Choroid plexus epithelial cell (primary cell): ENCODE measurements around the gene CASP4.

Experiments used
- DNase-seq: peaks from one replicate; pipeline ENCODE4 v3.0.0-alpha.2; 2010; ENCODE audit warnings: low read depth
- H3K4me3 ChIP-seq: 2 replicates; pipeline ENCODE4 v1.5.1; 2011; ENCODE audit warnings: low read depth, mild to moderate bottlenecking, control low read depth, low read length, moderate library complexity
- TF ChIP-seq, protein P1 (sequence below): conservative IDR thresholded peaks from 2 replicates; pipeline ENCODE4 v1.5.1; 2011; ENCODE audit warnings: low read depth, mild to moderate bottlenecking, control low read depth, inconsistent platforms, low read length, moderate library complexity

CASP4 gene

DNA sequence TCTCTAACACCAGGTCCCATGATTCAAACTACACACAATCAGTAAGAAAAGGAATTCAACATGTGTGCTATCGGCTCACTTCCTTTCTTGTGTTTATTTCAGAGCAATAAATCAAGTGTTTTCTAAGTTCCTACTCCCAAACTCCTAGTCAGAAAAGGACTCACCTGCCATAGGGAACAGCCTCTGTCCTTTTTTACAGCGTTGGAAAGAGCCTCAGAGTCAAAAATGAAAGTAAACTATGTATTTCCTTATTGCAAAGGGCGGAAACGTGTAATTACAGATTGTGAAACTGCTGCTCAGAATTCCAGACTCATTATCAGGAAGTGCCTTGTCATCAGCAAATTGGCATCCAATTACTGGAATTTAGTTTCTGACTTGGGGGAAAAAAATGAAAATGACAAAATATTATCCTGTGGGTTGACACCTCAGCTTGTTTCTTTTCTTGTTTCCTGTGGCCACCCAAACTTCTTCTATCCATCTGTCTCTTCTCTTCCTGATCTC, at the start of gene CASP4:
CASP4 (minus strand) TSS at position 220 of the 501 bp plus-strand sequence; CDS start at position 171, 49 bp downstream.
- H3K4me3 ChIP-seq = peak within 1 kb of the TSS; percentile 58
- peak; percentile 81 for DNase-seq

DNA sequence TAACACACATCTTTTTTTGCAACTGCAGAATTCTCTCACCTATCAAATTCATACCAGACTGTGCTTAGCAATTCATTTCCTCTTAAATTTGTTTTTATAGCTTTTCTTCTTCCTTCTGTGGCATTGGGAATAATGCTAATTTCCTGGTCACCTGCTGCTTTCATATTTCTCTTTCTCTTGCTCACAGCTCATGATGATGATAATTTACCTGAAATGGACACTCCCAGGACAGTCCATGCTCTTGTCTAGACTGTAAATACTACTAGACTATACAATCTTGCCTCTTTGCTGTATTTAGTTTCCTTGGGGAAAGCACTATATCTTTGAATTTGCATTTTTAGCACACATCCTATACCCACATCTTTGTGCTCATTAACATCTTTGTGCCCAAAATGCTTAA, 39.1 kb upstream of the CASP4 start:
- no peak for DNase-seq
- no peak overlapping the region for H3K4me3 ChIP-seq
- TF ChIP-seq, protein P1, sequence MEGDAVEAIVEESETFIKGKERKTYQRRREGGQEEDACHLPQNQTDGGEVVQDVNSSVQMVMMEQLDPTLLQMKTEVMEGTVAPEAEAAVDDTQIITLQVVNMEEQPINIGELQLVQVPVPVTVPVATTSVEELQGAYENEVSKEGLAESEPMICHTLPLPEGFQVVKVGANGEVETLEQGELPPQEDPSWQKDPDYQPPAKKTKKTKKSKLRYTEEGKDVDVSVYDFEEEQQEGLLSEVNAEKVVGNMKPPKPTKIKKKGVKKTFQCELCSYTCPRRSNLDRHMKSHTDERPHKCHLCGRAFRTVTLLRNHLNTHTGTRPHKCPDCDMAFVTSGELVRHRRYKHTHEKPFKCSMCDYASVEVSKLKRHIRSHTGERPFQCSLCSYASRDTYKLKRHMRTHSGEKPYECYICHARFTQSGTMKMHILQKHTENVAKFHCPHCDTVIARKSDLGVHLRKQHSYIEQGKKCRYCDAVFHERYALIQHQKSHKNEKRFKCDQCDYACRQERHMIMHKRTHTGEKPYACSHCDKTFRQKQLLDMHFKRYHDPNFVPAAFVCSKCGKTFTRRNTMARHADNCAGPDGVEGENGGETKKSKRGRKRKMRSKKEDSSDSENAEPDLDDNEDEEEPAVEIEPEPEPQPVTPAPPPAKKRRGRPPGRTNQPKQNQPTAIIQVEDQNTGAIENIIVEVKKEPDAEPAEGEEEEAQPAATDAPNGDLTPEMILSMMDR = no peak

More for the DNA sequence above, at the start of gene CASP4:
- TF ChIP-seq, protein P1 = no peak

DNA sequence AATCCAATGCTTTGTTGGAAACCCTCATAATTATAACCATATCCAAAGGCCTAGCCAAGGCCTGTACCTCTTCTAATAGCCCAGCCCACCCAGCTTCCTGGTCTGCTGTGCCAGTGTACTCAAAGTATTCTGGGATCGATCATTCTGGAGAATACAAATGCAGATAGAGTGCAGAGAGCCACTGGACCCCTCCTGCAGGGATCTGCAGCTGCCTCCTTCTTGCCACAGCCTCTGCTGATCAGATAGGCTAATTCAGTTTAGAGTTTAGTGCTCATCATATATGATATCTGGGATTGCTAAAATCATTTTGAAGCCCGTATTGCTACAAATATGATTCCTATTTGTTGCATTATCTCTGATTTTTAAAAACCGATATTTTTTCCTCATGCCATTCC, 37.1 kb upstream of the CASP4 start:
- TF ChIP-seq, protein P1 = no peak
- no peak for DNase-seq

DNA sequence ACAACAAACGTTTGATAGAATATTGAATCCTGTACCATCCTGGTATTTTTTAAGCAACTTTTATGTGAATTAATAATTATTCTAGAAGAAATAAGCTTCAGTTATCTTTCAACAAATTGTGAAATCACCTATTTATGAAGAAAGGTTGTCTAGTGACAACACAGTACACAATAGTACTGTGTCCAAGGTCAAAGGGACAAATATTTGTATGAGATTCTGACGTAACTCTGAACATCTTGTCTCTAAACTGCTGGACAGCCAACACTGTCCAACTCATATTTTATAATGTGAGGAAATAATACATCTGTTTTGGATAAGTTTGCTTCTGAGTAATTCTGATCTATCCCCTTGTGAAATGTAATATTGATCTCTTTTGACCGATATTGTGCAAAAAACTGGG, 35.6 kb upstream of the CASP4 start:
- peak; percentile 76 for DNase-seq
- TF ChIP-seq, protein P1 = no peak

More for the DNA sequence above, 37.1 kb upstream of the CASP4 start:
- no peak overlapping the region for H3K4me3 ChIP-seq

DNA sequence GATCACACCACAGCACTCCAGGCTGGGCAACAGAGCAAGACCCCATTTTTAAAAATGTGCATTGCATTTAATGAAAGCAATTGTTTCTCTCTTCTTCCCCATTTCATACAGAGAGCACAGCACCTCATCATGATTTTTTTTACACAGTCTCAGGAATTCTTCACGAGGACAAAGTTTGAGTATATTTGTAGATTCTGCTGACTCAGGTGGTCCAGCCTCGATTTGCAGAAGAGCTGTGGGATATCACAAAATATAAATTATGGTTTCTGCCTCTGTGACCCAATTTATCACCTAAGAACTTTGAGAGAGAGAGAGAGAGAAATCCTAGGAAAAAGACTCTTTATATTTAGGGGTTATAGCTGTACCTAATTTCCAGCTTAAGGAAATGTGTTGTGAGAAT, 34.8 kb upstream of the CASP4 start:
- no peak for DNase-seq
- no peak overlapping the region for H3K4me3 ChIP-seq
- TF ChIP-seq, protein P1 = no peak

More for the DNA sequence above, 35.6 kb upstream of the CASP4 start:
- H3K4me3 ChIP-seq = no peak overlapping the region

DNA sequence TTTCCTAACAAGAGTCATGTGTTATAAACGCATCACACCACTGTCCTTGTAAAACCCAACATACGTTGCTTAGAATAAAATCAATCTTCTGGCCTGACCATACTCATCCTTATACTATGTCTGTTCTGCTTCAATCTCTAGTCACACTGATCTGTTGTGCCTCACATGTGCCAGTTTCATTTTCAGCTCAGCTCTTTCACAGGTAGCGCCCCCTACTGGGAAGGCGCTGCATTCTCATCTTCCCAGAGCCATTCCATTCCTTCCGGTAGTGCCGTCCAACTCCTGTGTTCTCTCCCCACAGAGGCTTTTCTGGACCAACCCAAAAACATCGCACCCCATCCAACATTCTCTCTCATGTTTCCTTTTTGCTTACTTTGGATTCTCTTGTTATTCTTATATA, 32.4 kb upstream of the CASP4 start:
- no peak for DNase-seq
- H3K4me3 ChIP-seq = no peak overlapping the region
- TF ChIP-seq, protein P1 = peak; percentile 59

DNA sequence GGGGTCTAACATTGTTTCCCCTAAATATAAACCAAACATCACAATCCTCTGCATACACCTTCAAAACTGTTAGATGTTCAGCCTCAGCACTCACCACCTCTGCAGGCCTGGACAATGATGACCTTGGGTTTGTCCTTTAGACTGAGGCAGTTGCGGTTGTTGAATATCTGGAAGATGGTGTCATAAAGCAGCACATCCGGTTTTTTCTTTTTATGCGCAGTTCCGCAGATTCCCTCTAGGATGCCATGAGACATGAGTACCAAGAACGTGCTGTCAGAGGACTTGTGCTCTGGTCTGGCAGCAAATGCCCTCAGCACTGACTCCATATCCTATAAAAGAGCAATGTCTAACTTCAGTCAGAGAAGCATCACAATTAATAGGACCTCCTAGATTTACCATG, 31.8 kb upstream of the CASP4 start:
- DNase-seq = peak; percentile 26
- TF ChIP-seq, protein P1 = peak; percentile 31
- H3K4me3 ChIP-seq = no peak overlapping the region
